NK-92 treated with Interleukin-12 subunit alpha and Interleukin-12 subunit beta, amount 100 ng/mL, for 24 hours (cell line): ENCODE results near the gene MGAT5.

ENCODE experiments used
- DNase-seq: peaks from one replicate; lab custom pipeline; 2025; lab: John Stamatoyannopoulos, UW

Gene MGAT5

DNA sequence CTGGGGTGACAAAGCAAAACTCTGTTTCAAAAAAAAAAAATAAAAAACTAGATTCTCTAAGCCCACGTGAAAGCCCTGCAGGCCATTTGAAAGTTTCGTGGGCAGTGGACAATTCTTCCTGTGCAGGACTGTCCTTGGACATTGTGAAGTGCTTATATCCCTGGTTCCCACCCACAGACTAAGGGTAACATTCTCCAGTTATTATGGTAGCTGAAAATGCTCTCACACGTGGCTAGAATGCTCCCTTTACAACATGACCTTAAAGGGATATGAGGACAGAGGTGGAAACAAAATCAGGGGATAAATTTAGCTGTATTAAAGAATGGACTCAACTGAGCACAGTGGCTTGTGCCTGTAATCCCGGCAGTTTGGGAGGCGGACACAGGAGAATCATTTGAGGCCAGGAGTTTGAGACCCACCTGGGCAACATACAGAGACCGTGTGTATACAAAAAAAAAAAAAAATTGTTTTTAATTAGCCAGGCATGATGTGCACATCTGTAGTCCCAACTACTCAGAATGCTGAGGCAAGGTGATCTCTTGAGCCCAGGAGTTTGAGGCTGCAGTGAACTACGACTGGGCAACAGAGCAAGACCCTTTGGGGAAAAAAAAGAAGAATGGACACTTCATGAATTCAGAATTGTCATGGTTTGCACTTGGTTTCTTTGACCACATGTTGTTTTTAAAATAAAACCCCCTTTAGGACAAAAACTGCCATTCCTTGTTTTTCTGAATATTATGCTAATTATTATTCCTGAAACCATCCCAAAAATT is 167.9 kb downstream of the MGAT5 start:
- no peak for DNase-seq

DNA sequence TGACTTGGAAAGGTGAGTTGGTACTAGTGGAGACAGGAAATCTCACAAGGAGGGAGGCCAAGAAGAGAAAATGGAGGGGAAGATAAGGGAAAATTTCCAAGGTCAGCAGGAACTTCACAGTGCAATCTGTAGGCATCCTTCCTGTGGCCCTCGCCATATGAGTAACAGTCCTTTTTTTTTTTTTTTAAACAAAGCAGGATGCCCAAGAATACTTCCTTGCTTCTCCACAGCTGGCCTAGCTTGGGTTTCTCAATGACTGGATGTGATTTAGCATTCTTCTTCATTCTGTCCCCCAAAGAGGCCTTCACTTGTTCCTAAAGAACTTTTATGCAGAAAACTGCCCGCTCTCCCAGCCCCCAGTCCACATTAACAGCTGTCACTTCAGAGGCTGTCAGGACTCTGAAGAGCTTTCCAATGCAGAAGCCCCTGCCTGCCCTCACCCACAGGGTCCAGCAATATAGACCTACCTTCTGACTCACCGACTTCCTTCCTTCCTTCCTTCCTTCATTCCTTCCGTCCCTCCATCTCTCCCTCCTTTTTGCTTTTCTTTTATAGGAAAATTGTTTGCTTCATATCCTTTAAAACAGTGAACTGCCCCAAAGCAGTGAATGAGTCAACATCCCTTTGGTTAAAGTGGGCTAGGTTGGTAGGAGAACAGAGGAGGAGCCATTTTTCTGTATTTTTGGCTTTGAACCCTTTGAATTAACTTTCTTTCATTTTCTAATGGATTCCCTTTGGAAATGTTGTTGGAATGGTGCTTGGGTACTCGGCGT is 172.0 kb downstream of the MGAT5 start:
- DNase-seq: no peak

GRCh38 chr2:134426721-134427120 is 172.8 kb downstream of the MGAT5 start:
- DNase-seq: no peak

- DNase-seq: no peak
Measured at GRCh38 chr2:134429886-134430285, 176.0 kb downstream of the MGAT5 start.

DNA sequence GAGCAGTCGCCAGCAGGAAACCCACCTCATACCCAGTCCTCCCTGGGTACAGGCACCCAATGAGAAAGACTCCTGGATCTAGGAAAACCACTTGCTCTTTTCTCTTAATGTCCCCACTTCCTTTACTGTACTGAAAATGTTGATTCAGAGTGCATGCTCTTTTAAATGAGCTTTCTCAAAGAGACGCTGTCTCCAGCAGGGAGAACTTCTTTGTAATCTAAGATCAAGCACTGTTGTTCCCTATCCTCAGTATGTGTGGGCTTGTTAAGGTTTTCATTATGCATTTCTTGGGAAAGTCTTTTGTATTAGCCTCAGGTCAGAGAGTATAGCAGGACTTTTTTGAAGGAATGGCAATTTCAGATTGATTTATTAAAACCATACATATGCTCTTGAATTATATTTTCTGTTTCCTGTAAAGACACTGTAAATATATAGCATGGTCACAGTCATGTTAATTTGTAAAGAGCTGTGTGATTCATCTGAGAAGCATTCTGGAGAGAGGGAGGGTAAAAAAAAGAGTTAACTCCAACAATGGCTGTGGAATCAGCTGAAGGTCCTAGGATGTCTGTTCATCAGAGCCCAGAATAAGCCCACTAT is 178.1 kb downstream of the MGAT5 start:
- no peak for DNase-seq

DNA sequence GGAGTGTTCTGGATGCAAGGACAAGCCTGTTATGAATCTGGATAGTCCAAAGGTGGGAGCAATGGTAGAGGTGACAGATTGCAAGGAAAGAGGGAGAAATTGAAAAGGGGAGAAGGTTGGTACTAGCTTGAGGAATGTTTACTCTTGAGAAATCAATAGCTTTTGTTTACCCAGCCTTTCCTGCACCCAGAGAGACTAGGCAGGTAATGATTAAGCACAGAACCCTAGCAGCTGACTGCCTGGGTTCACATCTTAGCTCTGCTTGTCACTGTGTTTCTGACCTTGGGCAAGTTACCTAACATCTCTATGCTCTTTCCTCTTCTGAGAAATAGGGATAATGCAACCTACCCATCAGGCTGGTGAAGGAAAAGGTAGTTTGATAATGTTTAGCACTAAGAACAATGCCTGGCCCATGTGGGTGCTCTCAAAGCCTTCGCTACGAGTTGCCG is 178.6 kb downstream of the MGAT5 start:
- no peak for DNase-seq

GRCh38 chr2:134433469-134433868 is 179.6 kb downstream of the MGAT5 start:
- DNase-seq: no peak

DNA sequence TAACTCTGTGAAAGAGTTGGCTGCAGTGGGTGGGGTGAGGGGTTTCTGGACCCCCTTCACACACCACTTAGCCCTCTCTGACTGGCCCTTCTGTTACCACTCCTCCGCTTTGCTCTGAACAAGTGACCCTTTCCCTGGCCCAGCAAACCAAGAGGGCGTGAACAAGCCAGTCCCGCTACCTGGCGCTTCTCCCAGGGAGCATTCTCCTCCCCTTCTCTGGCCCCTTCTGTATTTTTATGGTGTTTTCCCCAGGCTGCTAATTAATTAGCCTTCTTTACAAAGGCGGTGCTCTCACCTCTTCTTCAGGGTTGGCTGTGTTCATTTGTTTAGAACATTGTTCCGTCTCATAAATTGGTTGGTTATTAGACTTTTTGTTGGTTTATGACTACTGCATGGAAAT is 180.1 kb downstream of the MGAT5 start:
- no peak for DNase-seq

DNA sequence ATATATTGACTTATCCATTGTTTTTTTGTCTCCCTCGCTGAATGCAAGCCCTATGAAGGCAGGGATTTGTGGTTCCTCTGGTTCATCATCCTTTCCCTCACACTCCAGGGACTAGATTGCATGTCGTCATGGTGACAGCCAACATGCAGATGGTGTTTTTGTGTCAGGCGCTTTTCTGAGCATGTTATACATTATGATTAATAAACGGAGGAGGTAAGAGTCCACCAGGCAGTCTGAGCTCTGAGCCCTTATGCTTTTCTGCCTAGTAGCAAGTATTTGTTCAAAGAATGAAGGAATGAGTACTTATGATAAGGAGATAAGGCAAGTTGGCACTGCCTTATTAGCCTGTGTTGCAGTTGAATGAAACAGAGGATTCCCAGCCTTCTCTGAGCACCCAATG is 181.6 kb downstream of the MGAT5 start:
- DNase-seq: no peak

GRCh38 chr2:134435936-134436335 is 182.1 kb downstream of the MGAT5 start:
- DNase-seq: no peak

GRCh38 chr2:134436706-134437105 is 182.8 kb downstream of the MGAT5 start:
- DNase-seq: no peak

- DNase-seq: no peak
Measured at GRCh38 chr2:134438371-134438770, 184.5 kb downstream of the MGAT5 start.

- DNase-seq: no peak
Measured at GRCh38 chr2:134440336-134440909, 186.6 kb downstream of the MGAT5 start.

GRCh38 chr2:134441153-134441863 is 187.4 kb downstream of the MGAT5 start:
- DNase-seq: no peak

GRCh38 chr2:134443814-134444480 is 190.1 kb downstream of the MGAT5 start:
- DNase-seq: no peak

DNA sequence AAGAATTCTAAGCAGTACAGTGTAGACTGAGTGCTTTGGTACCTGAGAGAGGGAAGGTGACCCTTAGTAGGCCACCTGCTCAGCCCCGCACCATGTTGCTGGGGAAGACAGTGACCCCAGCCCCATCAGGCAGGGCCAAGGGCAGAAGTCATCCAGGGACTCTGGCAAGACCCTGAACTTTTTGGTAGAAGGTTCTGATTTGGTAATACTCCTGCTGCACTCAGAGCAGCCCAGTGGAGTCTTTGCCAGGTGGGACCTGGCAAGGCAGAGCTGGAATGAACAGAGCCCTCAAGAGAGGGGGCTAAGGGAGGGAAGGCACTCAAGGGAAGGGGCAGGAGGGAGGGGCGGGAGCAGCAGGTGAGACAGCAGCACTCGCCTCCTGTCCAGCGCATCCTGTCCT is 191.2 kb downstream of the MGAT5 start:
- DNase-seq: no peak

DNA sequence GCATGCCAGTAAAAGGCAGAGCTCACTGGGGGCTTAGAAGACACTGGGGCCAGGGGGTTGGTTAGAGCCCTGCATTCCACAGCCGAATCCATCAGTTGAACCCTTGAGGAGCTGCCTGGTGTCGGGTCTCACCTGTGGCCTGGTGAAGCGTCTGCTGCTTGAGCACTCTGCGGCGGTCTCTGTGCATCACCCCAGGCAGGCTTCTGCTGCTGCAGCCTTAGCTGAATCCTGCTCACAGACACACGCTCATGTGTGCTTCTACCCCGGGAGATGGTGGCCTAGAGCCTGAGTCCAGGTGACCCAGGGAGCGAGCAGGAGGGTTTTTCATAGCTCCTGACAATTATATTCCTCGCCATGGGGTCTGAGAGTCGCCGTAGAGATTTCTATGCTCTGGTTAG is 192.1 kb downstream of the MGAT5 start:
- no peak for DNase-seq

DNA sequence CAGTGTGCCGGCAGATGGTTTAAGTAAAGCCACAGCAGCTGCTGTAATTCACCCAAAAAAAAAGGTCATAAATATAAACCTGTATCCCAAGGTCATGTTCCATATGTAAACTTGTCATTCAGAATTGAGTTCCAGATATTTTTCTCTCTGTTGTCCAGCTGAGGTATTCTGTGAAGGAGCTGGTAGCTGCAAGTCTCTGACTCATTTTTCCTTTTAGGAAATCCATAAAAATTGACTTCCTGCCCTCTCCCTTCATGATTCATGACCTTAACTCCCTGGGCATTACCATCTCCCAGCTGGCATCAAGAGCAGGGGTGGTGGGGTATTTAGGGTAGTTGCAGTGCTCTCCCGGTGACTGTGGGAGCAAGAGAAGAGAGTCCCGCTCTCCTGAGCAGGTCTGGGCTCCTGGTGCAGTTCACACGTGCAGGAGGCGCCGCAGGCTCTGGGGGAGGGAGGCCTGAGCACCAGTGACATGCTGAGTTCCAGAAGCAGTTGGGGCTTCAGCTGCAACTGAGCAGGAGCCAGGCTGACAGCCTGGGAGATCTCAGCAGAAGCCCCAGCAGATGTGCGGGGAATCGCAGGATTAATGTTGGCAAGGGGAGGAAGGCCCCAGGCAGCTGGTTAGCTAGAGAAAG is 192.6 kb downstream of the MGAT5 start:
- no peak for DNase-seq

GRCh38 chr2:134447669-134448068 is 193.8 kb downstream of the MGAT5 start:
- DNase-seq: no peak

DNA sequence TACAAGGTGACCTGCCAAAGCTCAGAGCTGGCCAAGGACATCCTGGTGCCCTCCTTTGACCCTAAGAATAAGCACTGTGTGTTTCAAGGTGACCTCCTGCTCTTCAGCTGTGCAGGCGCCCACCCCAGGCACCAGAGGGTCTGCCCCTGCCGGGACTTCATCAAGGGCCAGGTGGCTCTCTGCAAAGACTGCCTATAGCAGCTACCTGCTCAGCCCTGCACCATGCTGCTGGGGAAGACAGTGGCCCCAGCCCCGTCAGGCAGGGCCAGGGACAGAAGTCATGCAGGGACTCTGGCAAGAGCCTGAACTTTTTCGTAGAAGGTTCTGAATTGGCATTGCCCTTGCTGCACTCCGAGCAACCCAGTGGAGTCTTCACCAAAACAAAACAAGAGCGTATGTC is 194.8 kb downstream of the MGAT5 start:
- no peak for DNase-seq

- DNase-seq: no peak
Measured at GRCh38 chr2:134449157-134449556, 195.3 kb downstream of the MGAT5 start.
